ENCODE data around the gene SLX4IP.

Gene SLX4IP

GRCh38 chr20:10429443-10429981, 5.6 kb upstream of the SLX4IP start:
- DNase-seq (ENCODE audit: low read depth), result no peak

GRCh38 chr20:10430000-10430466, 5.1 kb upstream of the SLX4IP start:
- DNase-seq (ENCODE audit: low read depth), result no peak

- DNase-seq (ENCODE audit: low read depth), result no peak
Observed at GRCh38 chr20:10430704-10431103, 4.4 kb upstream of the SLX4IP start.

- no peak for DNase-seq (ENCODE audit: low read depth)
Observed at GRCh38 chr20:10432079-10432478, 3.0 kb upstream of the SLX4IP start.

GRCh38 chr20:10433014-10433622, 2.0 kb upstream of the SLX4IP start:
- no peak for DNase-seq (ENCODE audit: low read depth)

- peak; percentile 80 for DNase-seq (ENCODE audit: low read depth)
Observed at GRCh38 chr20:10433623-10434466, 1.3 kb upstream of the SLX4IP start, which contains the start of gene MKKS. Gene MKKS, minus strand, starts transcription at chr20:10434222. Its CDS starts 20,708 bp downstream, at chr20:10413514.

DNA sequence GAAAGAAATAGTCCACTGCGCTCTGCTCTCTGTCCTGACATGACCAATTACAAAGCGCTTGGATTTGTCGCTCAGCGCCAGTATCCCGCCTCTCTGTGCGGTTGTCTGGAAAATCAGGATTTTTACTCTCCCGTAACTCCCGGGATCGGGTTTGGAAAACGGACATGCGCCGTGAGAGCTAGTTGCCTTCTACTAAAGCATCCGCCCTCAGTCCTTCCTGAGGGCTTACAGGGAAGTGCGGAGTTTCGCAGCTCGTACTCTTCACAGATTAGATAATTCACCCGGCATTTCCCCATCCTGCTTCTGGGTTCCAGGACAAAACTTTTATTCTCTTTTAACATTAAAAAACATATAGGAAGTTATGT, 656 bp upstream of the SLX4IP start:
- DNase-seq (ENCODE audit: low read depth), result peak; percentile 81

GRCh38 chr20:10436053-10436699, 1.1 kb downstream of the SLX4IP start:
- DNase-seq (ENCODE audit: low read depth), result no peak

DNA sequence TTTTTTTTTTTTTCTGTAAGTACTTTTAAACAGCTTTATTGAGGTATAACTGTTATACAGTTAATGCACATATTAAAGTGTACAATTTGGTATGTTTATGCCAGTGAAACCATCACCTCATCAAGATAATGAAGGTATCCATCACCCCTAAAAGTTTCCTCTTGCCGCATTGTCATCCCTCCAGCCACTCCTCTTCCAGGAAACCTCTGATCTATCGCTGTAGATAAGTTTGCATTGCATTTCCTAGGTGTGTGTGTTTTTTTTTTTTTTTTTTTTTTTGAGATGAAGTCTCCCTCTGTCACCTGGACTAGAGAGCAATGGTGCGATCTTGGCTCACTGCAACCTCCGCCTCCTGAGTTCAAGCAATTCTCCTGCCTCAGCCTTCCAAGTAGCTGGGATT, 3.1 kb downstream of the SLX4IP start:
- no peak for DNase-seq (ENCODE audit: low read depth)

- DNase-seq (ENCODE audit: low read depth), result no peak
Observed at GRCh38 chr20:10443936-10444335, 8.8 kb downstream of the SLX4IP start.

GRCh38 chr20:10445758-10446157, 10.7 kb downstream of the SLX4IP start:
- no peak for DNase-seq (ENCODE audit: low read depth)

- DNase-seq (ENCODE audit: low read depth), result peak; percentile 36
Observed at GRCh38 chr20:10447028-10447427, 11.9 kb downstream of the SLX4IP start.

- no peak for DNase-seq (ENCODE audit: low read depth)
Observed at GRCh38 chr20:10448270-10449156, 13.4 kb downstream of the SLX4IP start.

DNA sequence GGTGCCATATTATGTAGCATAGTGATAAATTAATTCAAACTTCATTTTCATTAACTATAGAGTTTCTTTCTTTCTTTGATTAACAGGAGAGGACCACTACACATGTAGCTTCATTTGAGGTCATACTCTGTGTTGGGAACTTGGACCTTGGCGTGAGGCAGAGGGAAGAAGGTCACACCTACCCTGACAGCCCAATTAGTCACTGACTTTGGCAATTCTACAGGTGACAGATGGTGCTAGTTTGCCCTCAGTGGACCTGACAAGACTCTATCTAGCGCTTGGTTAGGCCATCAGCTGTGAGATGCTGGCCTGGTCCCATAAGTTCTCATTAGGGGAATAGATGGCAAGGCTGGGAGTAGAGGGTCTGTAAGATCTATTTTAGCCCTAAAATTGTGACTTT, 14.2 kb downstream of the SLX4IP start:
- DNase-seq (ENCODE audit: low read depth), result no peak

GRCh38 chr20:10453241-10453640, 18.1 kb downstream of the SLX4IP start:
- DNase-seq (ENCODE audit: low read depth), result no peak

- no peak for DNase-seq (ENCODE audit: low read depth)
Observed at GRCh38 chr20:10454151-10454750, 19.1 kb downstream of the SLX4IP start.

- DNase-seq (ENCODE audit: low read depth), result no peak
Observed at GRCh38 chr20:10461495-10461894, 26.4 kb downstream of the SLX4IP start.

DNA sequence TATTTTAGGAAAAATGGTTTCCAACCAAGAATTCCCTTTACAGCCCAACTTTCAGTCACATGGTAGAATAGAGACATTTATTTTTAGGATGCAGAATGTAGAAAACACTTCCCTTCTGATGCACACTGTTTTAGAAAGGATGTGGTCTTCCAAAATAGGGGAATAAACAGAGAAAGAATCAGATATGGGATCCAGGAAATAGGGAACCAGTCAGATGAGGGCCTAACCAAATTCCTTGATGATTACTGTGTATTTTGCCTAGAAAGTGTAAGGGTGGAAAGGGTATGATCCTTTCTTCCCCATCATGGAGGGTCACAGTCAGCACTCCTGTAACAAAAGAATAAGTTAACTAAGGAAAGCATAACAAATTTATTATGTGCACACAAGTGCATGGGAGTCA, 27.4 kb downstream of the SLX4IP start:
- DNase-seq (ENCODE audit: low read depth), result no peak

DNA sequence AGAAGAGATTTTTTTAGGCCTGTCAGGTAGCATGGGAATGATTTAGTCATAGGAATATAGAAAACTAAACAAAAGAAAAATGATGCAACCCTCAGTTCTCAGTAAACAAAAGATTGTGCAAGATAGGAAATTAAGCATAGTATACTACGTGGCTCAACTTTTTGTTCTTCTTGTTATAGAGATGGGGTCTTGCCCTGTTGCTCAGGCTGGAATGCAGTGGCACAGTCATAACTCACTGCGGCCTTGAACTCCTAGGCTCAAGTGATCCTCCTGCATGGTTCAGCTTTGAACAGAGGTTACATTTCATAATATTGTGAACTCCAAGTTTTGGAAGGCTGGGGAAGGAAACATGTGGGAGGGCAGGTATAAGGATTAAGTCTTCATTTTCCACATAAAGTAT, 28.5 kb downstream of the SLX4IP start:
- no peak for DNase-seq (ENCODE audit: low read depth)

DNA sequence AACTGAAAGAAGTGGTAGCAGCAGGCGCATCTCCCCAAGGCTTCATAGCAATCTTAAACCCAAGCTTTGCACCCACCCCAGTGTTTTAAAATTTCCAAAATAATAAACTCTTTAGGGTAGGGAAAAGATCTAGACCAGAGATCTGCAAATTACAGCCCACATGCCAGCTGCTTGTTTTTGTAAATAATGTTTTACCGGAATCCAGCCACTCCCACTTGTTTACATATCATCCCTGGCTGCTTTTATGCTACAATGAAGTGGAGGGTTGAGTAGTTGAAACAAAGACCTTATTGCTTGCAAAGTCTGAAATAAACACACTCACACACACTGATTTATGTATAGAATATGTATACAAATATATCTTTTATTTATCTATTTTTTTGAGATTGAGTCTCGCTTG, 30.0 kb downstream of the SLX4IP start:
- DNase-seq (ENCODE audit: low read depth), result no peak

DNA sequence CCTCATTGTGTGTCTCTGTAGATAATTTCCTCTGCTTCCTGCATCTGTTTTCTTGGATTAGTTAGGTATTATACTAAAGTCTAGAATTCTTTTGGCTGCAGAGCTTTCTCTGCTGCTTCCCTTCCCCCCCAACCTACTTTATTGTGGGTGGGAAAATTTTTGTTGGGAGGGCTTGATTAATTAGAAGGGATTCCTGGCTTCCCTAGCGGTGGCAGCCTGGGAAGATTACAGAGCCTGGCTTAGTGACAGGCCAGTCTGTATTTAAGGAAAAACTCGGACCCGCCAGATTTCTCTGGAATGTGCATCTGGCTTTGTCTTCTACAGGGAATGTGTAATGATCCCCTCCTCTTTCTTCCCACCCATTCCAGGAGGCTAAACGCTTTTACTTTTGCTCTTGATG, 31.2 kb downstream of the SLX4IP start:
- no peak for DNase-seq (ENCODE audit: low read depth)

Data from activated T-cell treated with anti-CD3 and anti-CD28 coated beads for 24 hours (primary cell).